GM12892 (cell line): Measurements from ENCODE around the gene TCFL5.

Experiments
- DNase-seq: peaks from one replicate; pipeline ENCODE4 v3.0.0; 2011; ENCODE audit not compliant: insufficient read length
- FAIRE-seq: peaks from 2 replicates; lab custom pipeline; 2011; peaks lifted over from hg19 to GRCh38; lab: Jason Lieb, UNC
- POLR2A ChIP-seq: IDR thresholded peaks from 2 replicates; pipeline ENCODE4 v1.6.1; 2011; ENCODE audit warnings: low read depth, low read length, control low read depth
- POLR2AphosphoS5 ChIP-seq: IDR thresholded peaks from 2 replicates; pipeline ENCODE4 v1.6.1; 2011; ENCODE audit warnings: low read depth, low read length, control low read depth
- TAF1 ChIP-seq: IDR thresholded peaks from 2 replicates; pipeline ENCODE4 v1.6.1; 2011; ENCODE audit warnings: low read depth, mild to moderate bottlenecking, control low read depth, low read length, borderline replicate concordance

The TCFL5 gene

GRCh38 chr20:62892348-62893304 is 31.0 kb upstream of the TCFL5 start:
- no peak for DNase-seq
- FAIRE-seq, result no peak
- TF ChIP-seq POLR2A (no peak), TAF1 (no peak), POLR2AphosphoS5 (no peak)

GRCh38 chr20:62891111-62891510 is 29.5 kb upstream of the TCFL5 start:
- no peak for FAIRE-seq
- TF ChIP-seq POLR2A (no peak), POLR2AphosphoS5 (no peak), TAF1 (no peak)
- no peak for DNase-seq

DNA sequence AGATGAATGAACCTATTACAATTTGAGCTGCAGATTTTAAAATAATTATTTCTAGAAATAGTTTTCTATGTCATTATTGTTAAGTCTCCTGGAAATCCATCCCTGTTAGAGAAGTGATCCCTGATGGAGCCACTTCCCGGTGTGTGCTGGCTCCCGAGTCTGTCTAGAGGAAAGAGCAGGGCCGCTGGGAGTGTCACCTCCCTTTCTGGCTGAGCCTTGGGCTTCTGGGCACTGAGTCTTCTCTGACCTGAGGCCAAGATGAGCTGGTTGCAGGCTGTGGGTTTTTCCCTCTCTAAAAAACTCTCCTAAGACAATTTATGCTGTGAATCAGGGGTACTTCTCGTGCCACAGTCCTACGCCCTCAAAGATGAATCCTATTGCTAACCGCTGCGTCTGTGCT is 28.8 kb upstream of the TCFL5 start:
- TF ChIP-seq POLR2AphosphoS5 (no peak), POLR2A (no peak), TAF1 (no peak)
- DNase-seq (no peak), FAIRE-seq (no peak)

- TF ChIP-seq POLR2A, result no peak
- TF ChIP-seq POLR2AphosphoS5, result no peak
- TF ChIP-seq TAF1, result no peak
- no peak for DNase-seq
- no peak for FAIRE-seq
Observed at GRCh38 chr20:62889871-62890270, 28.2 kb upstream of the TCFL5 start.

GRCh38 chr20:62889411-62889810 is 27.8 kb upstream of the TCFL5 start:
- DNase-seq (no peak), FAIRE-seq (no peak)
- TF ChIP-seq TAF1 (no peak), POLR2A (no peak), POLR2AphosphoS5 (no peak)

GRCh38 chr20:62888910-62889309 is 27.3 kb upstream of the TCFL5 start:
- FAIRE-seq (no peak), DNase-seq (no peak)
- no peak for TF ChIP-seq POLR2AphosphoS5
- TF ChIP-seq TAF1, result no peak
- no peak for TF ChIP-seq POLR2A

DNA sequence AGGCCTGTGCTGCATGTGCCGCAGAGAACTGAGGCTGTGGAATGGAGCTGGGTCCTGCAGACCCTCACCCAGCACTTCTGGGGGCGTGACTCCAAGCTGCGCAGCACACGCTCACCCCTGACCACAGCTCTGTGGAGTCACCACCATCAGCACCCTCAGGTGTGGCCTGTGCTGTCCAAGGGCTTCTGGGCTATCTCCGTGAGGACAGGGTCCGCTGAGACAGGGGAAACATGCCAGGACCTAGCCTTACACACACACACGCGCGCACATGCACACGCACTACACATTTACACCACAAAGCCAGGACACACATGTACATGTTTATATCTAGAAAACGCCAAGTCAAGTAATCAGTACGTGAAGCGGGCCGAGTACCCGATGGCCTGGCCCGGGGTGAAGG is 26.8 kb upstream of the TCFL5 start:
- TF ChIP-seq POLR2A, result no peak
- TF ChIP-seq POLR2AphosphoS5, result no peak
- TF ChIP-seq TAF1, result no peak
- DNase-seq (no peak), FAIRE-seq (no peak)

DNA sequence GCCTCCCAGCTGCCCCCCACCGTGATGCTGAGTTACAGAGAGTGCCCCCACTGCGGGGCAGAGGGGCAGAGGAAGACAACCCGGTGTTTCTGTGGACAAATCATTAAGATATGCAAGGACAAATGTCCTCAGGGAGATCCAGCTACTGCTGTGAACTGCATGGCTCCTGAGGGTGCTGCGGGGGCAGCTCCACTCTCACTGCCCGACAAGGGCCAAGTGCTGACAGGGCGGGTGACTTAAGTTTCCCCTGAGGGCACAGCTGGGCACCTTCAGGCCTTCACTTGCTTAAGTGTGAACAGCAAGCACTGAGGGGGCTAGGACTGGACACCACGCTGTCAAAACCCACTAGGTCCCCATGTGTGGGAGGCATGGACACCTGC is 26.2 kb upstream of the TCFL5 start:
- DNase-seq, result no peak
- FAIRE-seq, result no peak
- TF ChIP-seq POLR2A, result no peak
- TF ChIP-seq TAF1, result no peak

GRCh38 chr20:62887152-62887859 is 25.7 kb upstream of the TCFL5 start:
- TF ChIP-seq POLR2A, result no peak
- TF ChIP-seq TAF1, result no peak
- no peak for TF ChIP-seq POLR2AphosphoS5
- FAIRE-seq (no peak), DNase-seq (no peak)

- TF ChIP-seq TAF1 (no peak), POLR2A (no peak), POLR2AphosphoS5 (no peak)
- DNase-seq, result no peak
- no peak for FAIRE-seq
Observed at GRCh38 chr20:62886709-62887058, 25.1 kb upstream of the TCFL5 start.

- no peak for DNase-seq
- no peak for FAIRE-seq
- TF ChIP-seq POLR2A (no peak), TAF1 (no peak), POLR2AphosphoS5 (no peak)
Observed at GRCh38 chr20:62885896-62886708, 24.5 kb upstream of the TCFL5 start.

DNA sequence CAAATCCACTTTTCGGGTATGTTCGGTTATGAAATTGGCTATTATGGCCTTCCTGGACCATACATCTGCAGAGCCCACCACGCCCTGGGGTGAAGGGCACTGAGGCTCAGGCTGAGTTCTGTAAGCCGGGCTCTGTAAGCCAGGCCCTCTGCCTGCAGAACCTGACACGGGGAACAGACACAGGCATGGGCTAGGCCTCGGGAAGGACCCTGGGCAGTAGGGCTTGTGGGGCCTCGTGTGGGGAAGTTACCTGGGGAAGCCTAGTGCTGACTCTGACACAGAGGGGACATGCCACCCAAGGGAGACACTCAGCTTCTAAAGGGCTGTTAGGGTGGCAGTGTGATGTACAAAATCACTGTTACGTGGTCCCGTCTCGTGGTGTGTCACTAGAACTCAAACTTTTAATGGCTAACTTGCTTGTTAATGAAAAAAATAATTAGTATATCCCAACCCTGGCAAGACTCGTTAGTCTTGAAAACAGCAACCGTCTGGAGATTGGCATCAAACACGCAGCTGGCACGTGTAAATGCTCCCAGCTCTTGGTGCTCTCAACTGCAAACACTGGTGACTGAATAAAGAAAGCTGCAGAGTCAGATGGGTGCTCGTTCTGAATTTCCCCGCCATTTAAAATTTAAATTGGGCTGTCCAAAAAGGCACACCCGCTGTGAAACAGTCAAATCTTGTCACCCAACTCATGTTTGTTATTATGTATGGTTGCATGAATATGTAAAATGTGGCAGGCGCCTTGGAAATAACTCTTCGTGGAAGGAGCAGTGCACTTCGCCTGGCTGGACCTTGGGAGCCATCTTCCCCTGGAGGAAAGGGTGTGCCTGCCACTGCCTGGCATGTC is 23.6 kb upstream of the TCFL5 start:
- no peak for TF ChIP-seq POLR2A
- no peak for TF ChIP-seq TAF1
- no peak for TF ChIP-seq POLR2AphosphoS5
- no peak for DNase-seq
- peak; percentile 40 for FAIRE-seq
